ENCODE data around the gene MRPS22.

Gene MRPS22

DNA sequence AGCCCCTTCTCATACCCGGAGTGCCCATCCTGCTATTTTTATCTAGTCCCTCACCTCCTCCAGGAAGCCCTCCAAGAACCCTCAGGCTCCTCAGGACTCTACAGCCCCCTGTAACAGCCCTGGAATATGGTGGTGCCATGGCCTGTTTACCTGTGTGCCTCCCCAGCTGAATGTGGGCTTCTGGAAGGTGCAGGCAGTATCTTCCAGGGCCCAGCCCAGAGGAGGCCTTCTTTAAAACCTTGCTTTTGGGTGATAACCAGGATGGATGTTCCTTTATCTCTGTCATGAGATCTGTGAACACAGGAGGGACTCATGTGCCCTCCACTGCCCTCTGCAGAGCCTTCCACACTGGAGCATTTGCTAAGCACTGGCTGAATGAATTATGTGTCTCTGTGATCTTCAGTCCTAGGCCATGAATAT, 36.7 kb upstream of the MRPS22 start:
- Histone ChIP-seq H3K4me1 (no peaks in the 10 kb centered on the region), H3K4me3 (ENCODE audit: low read depth, low read length) (no peak overlapping the region)
- TF ChIP-seq, protein P1, sequence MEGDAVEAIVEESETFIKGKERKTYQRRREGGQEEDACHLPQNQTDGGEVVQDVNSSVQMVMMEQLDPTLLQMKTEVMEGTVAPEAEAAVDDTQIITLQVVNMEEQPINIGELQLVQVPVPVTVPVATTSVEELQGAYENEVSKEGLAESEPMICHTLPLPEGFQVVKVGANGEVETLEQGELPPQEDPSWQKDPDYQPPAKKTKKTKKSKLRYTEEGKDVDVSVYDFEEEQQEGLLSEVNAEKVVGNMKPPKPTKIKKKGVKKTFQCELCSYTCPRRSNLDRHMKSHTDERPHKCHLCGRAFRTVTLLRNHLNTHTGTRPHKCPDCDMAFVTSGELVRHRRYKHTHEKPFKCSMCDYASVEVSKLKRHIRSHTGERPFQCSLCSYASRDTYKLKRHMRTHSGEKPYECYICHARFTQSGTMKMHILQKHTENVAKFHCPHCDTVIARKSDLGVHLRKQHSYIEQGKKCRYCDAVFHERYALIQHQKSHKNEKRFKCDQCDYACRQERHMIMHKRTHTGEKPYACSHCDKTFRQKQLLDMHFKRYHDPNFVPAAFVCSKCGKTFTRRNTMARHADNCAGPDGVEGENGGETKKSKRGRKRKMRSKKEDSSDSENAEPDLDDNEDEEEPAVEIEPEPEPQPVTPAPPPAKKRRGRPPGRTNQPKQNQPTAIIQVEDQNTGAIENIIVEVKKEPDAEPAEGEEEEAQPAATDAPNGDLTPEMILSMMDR (IDR thresholded peaks at IDR 0.05), result no peak

DNA sequence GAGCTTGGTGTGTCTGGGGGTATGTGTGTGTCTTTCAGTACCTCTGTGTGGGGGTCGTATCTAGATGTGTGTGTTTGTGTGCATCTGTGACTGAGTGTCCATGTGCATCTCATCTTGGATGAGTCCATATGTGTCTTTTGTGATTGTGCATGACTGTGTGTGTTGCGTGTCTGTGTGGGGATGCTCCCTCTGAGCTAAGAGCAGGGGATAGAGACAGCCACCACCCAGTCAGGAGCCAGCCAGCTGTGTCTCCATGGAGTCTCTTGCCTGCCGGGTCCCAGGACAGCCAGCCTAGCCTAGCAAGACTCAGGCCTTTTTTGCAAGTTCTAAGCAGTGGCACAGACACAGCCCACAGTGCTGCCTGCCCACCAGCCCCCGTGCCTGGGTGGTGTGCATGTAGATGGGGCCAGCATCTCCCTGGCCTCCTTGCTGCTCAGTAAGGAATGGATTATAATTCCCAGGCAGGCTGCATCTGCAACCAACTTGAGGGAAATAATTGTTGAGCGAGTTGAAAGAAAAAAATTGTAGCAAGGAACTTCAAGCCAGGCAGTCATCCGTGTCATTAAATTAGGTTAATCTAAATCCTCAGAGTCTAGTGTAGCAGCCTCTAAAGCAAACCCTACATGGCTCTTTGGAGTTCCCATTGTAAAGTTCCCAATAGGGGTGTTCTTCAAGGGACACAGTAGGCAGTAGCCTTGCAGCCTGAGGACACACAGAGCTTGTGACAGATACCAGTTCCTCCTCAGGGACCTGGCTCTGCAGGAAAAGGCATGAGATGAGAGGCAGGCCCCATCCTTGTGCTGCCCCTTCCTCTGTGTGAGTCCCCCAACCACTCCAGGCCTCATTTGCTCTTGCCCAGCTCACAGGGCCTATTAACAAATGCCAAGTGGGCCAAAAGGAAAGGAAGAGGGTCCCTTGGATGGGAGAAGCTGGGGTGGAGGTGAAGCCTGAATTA, 35.9 kb upstream of the MRPS22 start:
- Histone ChIP-seq H3K4me1 (no peaks in the 10 kb centered on the region), H3K9me3 (ENCODE audit: control insufficient read depth, low read length) (no peaks in the 10 kb centered on the region), H3K36me3 (ENCODE audit: control insufficient read depth, insufficient read depth, low read length) (no peaks in the 10 kb centered on the region), H3K79me2 (no peaks in the 10 kb centered on the region), H3K9ac (no peak overlapping the region), H3K4me3 (ENCODE audit: low read depth, low read length) (no peak overlapping the region), H3K27me3 (ENCODE audit: control insufficient read depth, insufficient read depth, low read length) (no peaks in the 10 kb centered on the region), H3K27ac (no peak overlapping the region), H3K4me2 (ENCODE audit: low read length) (no peak overlapping the region), H2AFZ (no peak overlapping the region)
- TF ChIP-seq, protein P1 (IDR thresholded peaks at IDR 0.05), result no peak

More for the DNA sequence above, 36.7 kb upstream of the MRPS22 start:
- no peaks in the 10 kb centered on the region for H3K79me2 ChIP-seq
- no peaks in the 10 kb centered on the region for H3K27me3 ChIP-seq (ENCODE audit: control insufficient read depth, insufficient read depth, low read length)
- H3K36me3 ChIP-seq (ENCODE audit: control insufficient read depth, insufficient read depth, low read length), result no peaks in the 10 kb centered on the region
- no peak overlapping the region for H3K9ac ChIP-seq
- no peaks in the 10 kb centered on the region for H3K9me3 ChIP-seq (ENCODE audit: control insufficient read depth, low read length)
- no peak overlapping the region for H3K27ac ChIP-seq
- no peak overlapping the region for H2AFZ ChIP-seq
- no peak overlapping the region for H3K4me2 ChIP-seq (ENCODE audit: low read length)

DNA sequence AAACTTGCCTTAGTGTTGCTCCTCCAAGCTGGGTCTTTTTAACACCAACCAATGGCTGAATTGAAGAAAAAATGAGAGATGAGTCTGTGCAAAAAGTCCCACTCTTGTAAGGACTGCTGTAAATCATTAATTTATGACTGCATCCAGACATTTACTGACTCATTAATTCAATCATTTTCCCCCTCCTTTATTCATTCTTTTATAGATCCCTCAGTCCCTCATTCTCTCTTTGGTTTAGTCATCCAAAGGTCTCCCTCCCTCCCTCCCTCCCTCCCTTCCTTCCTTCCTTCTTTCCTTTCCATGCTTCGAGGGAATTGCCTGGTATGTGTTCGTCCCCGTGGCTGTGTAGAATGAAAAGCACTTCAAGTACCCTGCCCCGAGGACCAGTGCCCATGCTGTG, 35.3 kb upstream of the MRPS22 start:
- Histone ChIP-seq H3K27ac (no peak overlapping the region), H3K4me1 (no peaks in the 10 kb centered on the region), H3K4me2 (ENCODE audit: low read length) (no peak overlapping the region), H3K9ac (no peak overlapping the region), H3K4me3 (ENCODE audit: low read depth, low read length) (no peak overlapping the region), H3K27me3 (ENCODE audit: control insufficient read depth, insufficient read depth, low read length) (no peaks in the 10 kb centered on the region), H3K9me3 (ENCODE audit: control insufficient read depth, low read length) (no peaks in the 10 kb centered on the region), H3K79me2 (no peaks in the 10 kb centered on the region), H3K36me3 (ENCODE audit: control insufficient read depth, insufficient read depth, low read length) (no peaks in the 10 kb centered on the region), H2AFZ (no peak overlapping the region)
- TF ChIP-seq, protein P1 (IDR thresholded peaks at IDR 0.05), result no peak

DNA sequence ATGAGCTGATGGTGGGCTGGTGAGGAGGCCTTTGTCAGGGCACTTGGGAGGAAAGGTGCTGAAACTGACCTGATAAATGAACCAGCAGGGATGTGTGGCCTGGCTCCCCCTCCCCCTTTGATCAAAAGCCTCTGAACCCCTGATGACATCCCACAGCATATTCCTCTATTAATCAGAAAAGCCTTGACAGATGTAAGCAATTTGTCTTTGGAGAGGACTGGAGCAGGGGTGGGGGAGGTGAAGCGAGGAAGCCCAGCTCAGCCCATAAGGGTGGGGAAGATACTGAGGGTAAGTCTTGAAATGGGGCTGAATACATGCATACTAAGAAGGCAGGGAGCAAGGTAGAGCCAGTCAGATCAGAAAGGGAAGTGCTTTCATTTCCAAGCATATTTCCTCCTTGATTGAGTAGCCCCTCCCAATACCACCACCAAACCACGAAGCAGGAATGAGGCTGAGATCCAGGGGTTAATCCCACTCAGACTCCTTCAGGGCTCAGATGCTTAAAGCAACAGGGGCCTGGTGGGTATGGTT, 34.7 kb upstream of the MRPS22 start:
- Histone ChIP-seq H3K4me3 (ENCODE audit: low read depth, low read length) (no peak overlapping the region), H2AFZ (no peak overlapping the region), H3K27me3 (ENCODE audit: control insufficient read depth, insufficient read depth, low read length) (no peaks in the 10 kb centered on the region), H3K9me3 (ENCODE audit: control insufficient read depth, low read length) (no peaks in the 10 kb centered on the region), H3K27ac (no peak overlapping the region), H3K4me2 (ENCODE audit: low read length) (no peak overlapping the region), H3K9ac (no peak overlapping the region), H3K79me2 (no peaks in the 10 kb centered on the region), H3K4me1 (no peaks in the 10 kb centered on the region), H3K36me3 (ENCODE audit: control insufficient read depth, insufficient read depth, low read length) (no peaks in the 10 kb centered on the region)
- TF ChIP-seq, protein P1 (IDR thresholded peaks at IDR 0.05), result no peak
